Thoracic aorta (tissue), 2 donors: Measurements from ENCODE around the gene USF3. TPM values are rescaled to one million over a fixed set of nuclear protein-coding genes. Genes with fewer than 3 reads are reported as not detected.

ENCODE experiments used
- ATAC-seq: fragments of 150-250 bp; one replicate; pipeline ENCODE4 v1.8.0; 2017; ENCODE audit warnings: low read depth; ENCODE audit not compliant: insufficient number of reproducible peaks, low FRiP score
- DNase-seq: peaks from one replicate; pipeline ENCODE4 v3.0.0-alpha.2; 2020; ENCODE audit warnings: low spot score
- H3K27ac ChIP-seq, 2 donors: fragments of 200-600 bp; sonication (generic); 1 replicate in 1 of 2; 2 replicates in 1 of 2; pipeline ENCODE4 v1.5.1; 2016; ENCODE audit warnings: mild to moderate bottlenecking in 2 of 2, moderate library complexity in 2 of 2
- H3K27me3 ChIP-seq: fragments of 200-600 bp; sonication (generic); replicated peaks from 2 replicates; pipeline ENCODE4 v1.6.0; 2016; ENCODE audit warnings: mild to moderate bottlenecking; ENCODE audit not compliant: insufficient read depth
- H3K36me3 ChIP-seq: fragments of 200-600 bp; sonication (generic); one replicate; pipeline ENCODE4 v1.5.1; 2016
- H3K4me1 ChIP-seq, 2 donors: fragments of 200-600 bp; sonication (generic); 1 replicate in 1 of 2; 2 replicates in 1 of 2; pipeline versions ENCODE4 v1.5.1 to v1.6.0; 2016; ENCODE audit warnings: low read depth in 2 of 2, mild to moderate bottlenecking in 1 of 2; ENCODE audit not compliant: control insufficient read depth in 1 of 2
- H3K4me3 ChIP-seq: fragments of 200-600 bp; sonication (generic); 2 replicates; pipeline ENCODE4 v1.5.1; 2016; ENCODE audit warnings: mild to moderate bottlenecking
- H3K9me3 ChIP-seq: fragments of 200-600 bp; sonication (generic); 2 replicates; pipeline ENCODE4 v1.5.1; 2016
- total RNA-seq, 2 donors: library from RNA; depleted of rRNA; stranded (reverse); fragments of >200 nt; gene quantifications; one replicate each; pipeline versions ENCODE4 v1.1.0 to v1.2.3, GENCODE V29; 2016
- TF ChIP-seq, protein P1 (sequence below): fragments of 200-600 bp; sonication (generic); IDR thresholded peaks from one replicate; pipeline ENCODE4 v1.5.1; 2019; ENCODE audit warnings: antibody characterized with exemption

The USF3 gene
- total RNA-seq, 2 donors from 2014 or later, result 14.8 to 20.3 TPM

DNA sequence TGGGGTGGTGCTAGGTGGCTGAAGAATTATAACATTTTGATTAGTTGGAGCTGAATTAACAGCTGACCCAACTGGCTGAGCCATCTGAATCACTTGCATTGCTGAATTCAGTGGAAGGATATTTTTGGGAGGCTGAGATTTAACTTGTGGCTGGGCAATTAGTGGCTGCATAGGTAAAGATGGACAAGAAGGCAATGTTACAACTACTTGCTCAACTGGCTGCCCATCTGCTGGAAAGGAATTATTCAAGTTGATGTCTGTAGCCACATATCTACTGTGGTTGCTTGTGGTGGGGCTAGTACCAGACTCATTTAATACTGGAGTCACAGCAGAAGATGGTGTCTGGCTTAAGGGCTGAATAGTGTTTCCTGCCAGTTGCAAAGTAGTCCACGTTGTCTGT, 36.4 kb downstream of the USF3 start:
- DNase-seq (no peak), ATAC-seq (no peak)
- Histone ChIP-seq H3K36me3 (peaks cover 45% of the 10 kb centered on the region), H3K27me3 (no peaks in the 10 kb centered on the region), H3K4me1 (no peaks in the 10 kb centered on the region), H3K4me3 (no peak overlapping the region), H3K27ac (no peak overlapping the region), H3K9me3 (no peaks in the 10 kb centered on the region)
- TF ChIP-seq, protein P1, sequence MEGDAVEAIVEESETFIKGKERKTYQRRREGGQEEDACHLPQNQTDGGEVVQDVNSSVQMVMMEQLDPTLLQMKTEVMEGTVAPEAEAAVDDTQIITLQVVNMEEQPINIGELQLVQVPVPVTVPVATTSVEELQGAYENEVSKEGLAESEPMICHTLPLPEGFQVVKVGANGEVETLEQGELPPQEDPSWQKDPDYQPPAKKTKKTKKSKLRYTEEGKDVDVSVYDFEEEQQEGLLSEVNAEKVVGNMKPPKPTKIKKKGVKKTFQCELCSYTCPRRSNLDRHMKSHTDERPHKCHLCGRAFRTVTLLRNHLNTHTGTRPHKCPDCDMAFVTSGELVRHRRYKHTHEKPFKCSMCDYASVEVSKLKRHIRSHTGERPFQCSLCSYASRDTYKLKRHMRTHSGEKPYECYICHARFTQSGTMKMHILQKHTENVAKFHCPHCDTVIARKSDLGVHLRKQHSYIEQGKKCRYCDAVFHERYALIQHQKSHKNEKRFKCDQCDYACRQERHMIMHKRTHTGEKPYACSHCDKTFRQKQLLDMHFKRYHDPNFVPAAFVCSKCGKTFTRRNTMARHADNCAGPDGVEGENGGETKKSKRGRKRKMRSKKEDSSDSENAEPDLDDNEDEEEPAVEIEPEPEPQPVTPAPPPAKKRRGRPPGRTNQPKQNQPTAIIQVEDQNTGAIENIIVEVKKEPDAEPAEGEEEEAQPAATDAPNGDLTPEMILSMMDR, result no peak

DNA sequence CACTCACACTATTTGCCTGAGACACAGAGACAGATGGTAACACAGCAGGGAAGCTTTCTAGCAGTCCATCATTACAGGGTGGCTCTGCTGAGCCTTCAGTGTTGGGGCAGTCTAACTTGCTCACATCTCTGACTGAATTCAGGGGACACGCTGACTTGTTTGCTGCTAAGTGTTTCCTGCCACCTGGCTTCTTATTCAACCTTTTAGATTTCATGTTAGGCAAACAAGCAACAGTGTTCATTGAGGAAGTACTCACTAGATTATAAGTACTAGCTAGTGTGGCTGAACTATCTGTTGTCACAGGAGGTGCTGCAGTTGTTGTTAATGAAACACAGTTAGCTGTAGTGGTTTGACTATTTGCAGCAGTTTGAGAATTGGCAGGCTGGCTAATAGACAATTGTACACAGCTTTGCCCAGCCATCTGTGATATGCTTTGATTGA, 37.3 kb downstream of the USF3 start:
- TF ChIP-seq, protein P1, result no peak
- Histone ChIP-seq H3K9me3 (no peaks in the 10 kb centered on the region), H3K27me3 (no peaks in the 10 kb centered on the region), H3K4me1 (no peaks in the 10 kb centered on the region), H3K27ac (no peak overlapping the region), H3K4me3 (no peak overlapping the region), H3K36me3 (peaks cover 45% of the 10 kb centered on the region)
- ATAC-seq (no peak), DNase-seq (no peak)

DNA sequence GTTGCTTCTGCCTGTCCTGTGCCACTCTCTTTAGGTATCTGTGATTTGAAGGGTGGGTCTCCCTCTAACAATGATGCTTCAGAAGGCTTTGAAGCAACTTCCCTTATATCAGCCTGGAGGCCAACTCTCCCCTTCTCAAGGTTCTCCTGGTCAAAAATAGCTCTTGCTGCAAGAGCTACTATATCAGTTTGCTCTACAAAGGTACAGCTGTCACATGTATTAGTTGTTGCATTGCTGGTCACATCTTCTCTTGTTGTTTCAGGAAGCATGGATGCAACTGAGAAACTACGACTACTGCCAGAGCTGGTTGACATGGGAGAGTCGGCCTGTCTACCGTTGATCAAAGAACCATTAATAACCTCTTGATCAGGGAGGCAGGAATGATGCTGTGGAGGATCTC, 38.3 kb downstream of the USF3 start:
- ATAC-seq (no peak), DNase-seq (no peak)
- H3K27me3 ChIP-seq, result no peaks in the 10 kb centered on the region
- TF ChIP-seq, protein P1, result no peak
- peaks cover 35% of the 10 kb centered on the region for H3K36me3 ChIP-seq
- no peak overlapping the region for H3K4me3 ChIP-seq
- no peaks in the 10 kb centered on the region for H3K4me1 ChIP-seq
- H3K9me3 ChIP-seq, result no peaks in the 10 kb centered on the region
- H3K27ac ChIP-seq, result no peak overlapping the region

GRCh38 chr3:113654851-113655250, 41.6 kb downstream of the USF3 start:
- Histone ChIP-seq H3K27ac (no peak overlapping the region), H3K4me1 (no peaks in the 10 kb centered on the region), H3K4me3 (no peak overlapping the region), H3K36me3 (peaks cover 11% of the 10 kb centered on the region), H3K27me3 (no peaks in the 10 kb centered on the region), H3K9me3 (no peaks in the 10 kb centered on the region)
- TF ChIP-seq, protein P1, result no peak
- DNase-seq, result no peak
- no peak for ATAC-seq

GRCh38 chr3:113654310-113654709, 42.1 kb downstream of the USF3 start:
- no peak for DNase-seq
- peaks cover 6% of the 10 kb centered on the region for H3K36me3 ChIP-seq
- ATAC-seq, result no peak
- no peak overlapping the region for H3K27ac ChIP-seq
- H3K27me3 ChIP-seq, result no peaks in the 10 kb centered on the region
- H3K4me1 ChIP-seq, result no peaks in the 10 kb centered on the region
- H3K4me3 ChIP-seq, result no peak overlapping the region
- TF ChIP-seq, protein P1, result no peak
- H3K9me3 ChIP-seq, result no peaks in the 10 kb centered on the region
